ENCODE results near the gene ITGA8.

Gene ITGA8

GRCh38 chr10:15737656-15738055 is 17.9 kb upstream of the ITGA8 start:
- no peak for TF ChIP-seq CTCF (IDR thresholded peaks at IDR 0.05)
- peak overlapping the region; percentile 31 for H3K4me3 ChIP-seq
- H3K27ac ChIP-seq, result peak overlapping the region; percentile 67 to 73
- DNase-seq (ENCODE audit: low spot score), result no peak

- no peak overlapping the region for H3K27ac ChIP-seq
- peak overlapping the region; percentile 11 for H3K4me3 ChIP-seq
These were observed 16.0 kb upstream of the ITGA8 start for GRCh38 chr10:15735763-15736162.

GRCh38 chr10:15730341-15730740 is 10.6 kb upstream of the ITGA8 start:
- no peak for TF ChIP-seq CTCF (IDR thresholded peaks at IDR 0.05)
- DNase-seq (ENCODE audit: low spot score), result no peak
- Histone ChIP-seq H3K4me3 (no peak overlapping the region), H3K27ac (no peak overlapping the region)

More at GRCh38 chr10:15735763-15736162, 16.0 kb upstream of the ITGA8 start:
- no peak for TF ChIP-seq CTCF (IDR thresholded peaks at IDR 0.05)
- DNase-seq (ENCODE audit: low spot score), result no peak

- Histone ChIP-seq H3K27ac (no peak overlapping the region), H3K4me3 (no peak overlapping the region)
- DNase-seq (ENCODE audit: low spot score), result no peak
- TF ChIP-seq CTCF (IDR thresholded peaks at IDR 0.05), result no peak
These were observed 10.2 kb upstream of the ITGA8 start for GRCh38 chr10:15729890-15730289.

- H3K4me3 ChIP-seq, result no peak overlapping the region
- TF ChIP-seq CTCF (IDR thresholded peaks at IDR 0.05), result no peak
- no peak for DNase-seq (ENCODE audit: low spot score)
- peak overlapping the region; percentile 10 to 46 for H3K27ac ChIP-seq
These were observed 6.3 kb upstream of the ITGA8 start for GRCh38 chr10:15726042-15726441.

GRCh38 chr10:15725603-15726002 is 5.9 kb upstream of the ITGA8 start:
- DNase-seq (ENCODE audit: low spot score), result no peak
- H3K27ac ChIP-seq, result peak overlapping the region; percentile 68 to 78
- TF ChIP-seq CTCF (IDR thresholded peaks at IDR 0.05), result peak; percentile 27
- no peak overlapping the region for H3K4me3 ChIP-seq

- Histone ChIP-seq H3K4me3 (no peak overlapping the region), H3K27ac (peak overlapping the region; percentile 68 to 78)
- DNase-seq (ENCODE audit: low spot score), result no peak
- no peak for TF ChIP-seq CTCF (IDR thresholded peaks at IDR 0.05)
These were observed 5.0 kb upstream of the ITGA8 start for GRCh38 chr10:15724683-15725082.

Data from coronary artery (tissue), 2 donors.